Astrocyte (in vitro differentiated cells and primary cell): Measurements from ENCODE around the gene CEND1.

Experiments
- EZH2 ChIP-seq: IDR thresholded peaks from 2 replicates; pipeline ENCODE4 v1.6.1; 2012; ENCODE audit warnings: mild to moderate bottlenecking, low read length, inconsistent platforms; ENCODE audit not compliant: insufficient read depth
- TF ChIP-seq, protein P1 (sequence below): IDR thresholded peaks from 2 replicates; pipeline ENCODE4 v1.5.1; 2011; ENCODE audit warnings: low read depth, mild to moderate bottlenecking, inconsistent platforms, low read length, moderate library complexity; ENCODE audit not compliant: insufficient read depth

DNA sequence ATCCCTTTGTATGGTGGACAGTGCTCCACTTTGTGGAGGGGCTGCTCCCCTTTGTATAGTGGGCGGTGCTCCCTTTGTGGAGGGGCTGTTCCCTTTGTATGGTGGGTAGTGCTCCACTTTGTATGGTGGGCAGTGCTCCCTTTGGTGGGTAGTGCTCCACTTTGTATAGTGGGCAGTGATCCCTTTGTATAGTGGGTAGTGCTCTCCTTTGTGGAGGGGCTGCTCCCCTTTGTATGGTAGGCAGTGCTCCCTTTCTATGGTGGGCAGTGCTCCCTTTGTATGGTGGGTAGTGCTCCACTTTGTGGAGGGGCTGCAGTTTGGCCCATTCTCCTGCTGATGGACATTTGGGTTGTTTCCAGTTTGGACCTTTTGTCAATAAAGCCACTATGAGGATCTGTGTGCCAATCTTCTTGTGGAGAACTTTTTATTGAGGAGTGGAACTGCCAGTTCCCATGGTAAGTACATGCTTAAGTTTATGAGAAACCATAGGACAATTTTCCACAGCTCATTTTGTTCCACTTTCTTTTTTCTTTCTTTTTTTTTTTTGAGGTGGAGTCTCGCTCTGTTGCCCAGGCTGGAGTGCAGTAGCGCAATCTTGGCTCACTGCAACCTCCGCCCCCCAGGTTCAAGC, 47.2 kb downstream of the CEND1 start:
- TF ChIP-seq, protein P1, sequence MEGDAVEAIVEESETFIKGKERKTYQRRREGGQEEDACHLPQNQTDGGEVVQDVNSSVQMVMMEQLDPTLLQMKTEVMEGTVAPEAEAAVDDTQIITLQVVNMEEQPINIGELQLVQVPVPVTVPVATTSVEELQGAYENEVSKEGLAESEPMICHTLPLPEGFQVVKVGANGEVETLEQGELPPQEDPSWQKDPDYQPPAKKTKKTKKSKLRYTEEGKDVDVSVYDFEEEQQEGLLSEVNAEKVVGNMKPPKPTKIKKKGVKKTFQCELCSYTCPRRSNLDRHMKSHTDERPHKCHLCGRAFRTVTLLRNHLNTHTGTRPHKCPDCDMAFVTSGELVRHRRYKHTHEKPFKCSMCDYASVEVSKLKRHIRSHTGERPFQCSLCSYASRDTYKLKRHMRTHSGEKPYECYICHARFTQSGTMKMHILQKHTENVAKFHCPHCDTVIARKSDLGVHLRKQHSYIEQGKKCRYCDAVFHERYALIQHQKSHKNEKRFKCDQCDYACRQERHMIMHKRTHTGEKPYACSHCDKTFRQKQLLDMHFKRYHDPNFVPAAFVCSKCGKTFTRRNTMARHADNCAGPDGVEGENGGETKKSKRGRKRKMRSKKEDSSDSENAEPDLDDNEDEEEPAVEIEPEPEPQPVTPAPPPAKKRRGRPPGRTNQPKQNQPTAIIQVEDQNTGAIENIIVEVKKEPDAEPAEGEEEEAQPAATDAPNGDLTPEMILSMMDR: no peak
- no peak for TF ChIP-seq EZH2
